ENCODE measurements around the gene CASZ1.

- TF ChIP-seq CTCF (IDR thresholded peaks at IDR 0.05), result no peak
- no peak for TF ChIP-seq EZH2phosphoT487 (IDR thresholded peaks at IDR 0.05)
- TF ChIP-seq EZH2 (IDR thresholded peaks at IDR 0.05), result no peak
Measured at GRCh38 chr1:10610901-10611600, 185.4 kb downstream of the CASZ1 start.

Data from neural progenitor cell (in vitro differentiated cells).